SU-DHL-6 (cell line): Measurements from ENCODE around the gene RNF187.

Experiments
- EZH2phosphoT487 ChIP-seq: fragments of 200-600 bp; sonication (generic), shearing (Covaris generic); conservative IDR thresholded peaks from 2 replicates; pipeline ENCODE4 v1.6.1; 2018; ENCODE audit warnings: mild to moderate bottlenecking, antibody characterized with exemption, low read length, moderate library complexity, mixed read lengths
- TF ChIP-seq, protein P1 (sequence below): fragments of 200-600 bp; sonication (generic); IDR thresholded peaks from one replicate; pipeline ENCODE4 v1.5.1; 2017; ENCODE audit warnings: antibody characterized with exemption, mild to moderate bottlenecking, low read length, moderate library complexity; ENCODE audit not compliant: insufficient read depth, poor library complexity, severe bottlenecking

DNA sequence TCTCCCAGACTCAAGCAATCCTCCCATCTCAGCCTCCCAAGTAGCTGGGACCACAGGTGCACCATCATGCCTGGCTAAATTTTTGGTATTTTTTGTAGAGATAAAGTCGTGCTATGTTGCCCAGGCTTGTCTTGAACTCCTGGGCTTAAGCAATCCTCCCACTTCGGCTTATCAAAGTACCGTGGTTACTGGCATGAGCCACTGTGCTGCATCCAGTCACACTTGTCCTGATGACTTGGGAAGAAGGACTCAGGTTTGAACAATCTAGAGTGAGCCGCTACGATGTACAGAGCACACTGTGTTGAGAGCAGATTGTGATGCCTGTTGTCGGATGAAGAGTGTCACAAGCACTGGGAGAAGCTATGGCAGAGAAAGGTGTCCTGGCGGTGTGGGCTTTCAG lies 27.2 kb downstream of the RNF187 start:
- TF ChIP-seq, protein P1, sequence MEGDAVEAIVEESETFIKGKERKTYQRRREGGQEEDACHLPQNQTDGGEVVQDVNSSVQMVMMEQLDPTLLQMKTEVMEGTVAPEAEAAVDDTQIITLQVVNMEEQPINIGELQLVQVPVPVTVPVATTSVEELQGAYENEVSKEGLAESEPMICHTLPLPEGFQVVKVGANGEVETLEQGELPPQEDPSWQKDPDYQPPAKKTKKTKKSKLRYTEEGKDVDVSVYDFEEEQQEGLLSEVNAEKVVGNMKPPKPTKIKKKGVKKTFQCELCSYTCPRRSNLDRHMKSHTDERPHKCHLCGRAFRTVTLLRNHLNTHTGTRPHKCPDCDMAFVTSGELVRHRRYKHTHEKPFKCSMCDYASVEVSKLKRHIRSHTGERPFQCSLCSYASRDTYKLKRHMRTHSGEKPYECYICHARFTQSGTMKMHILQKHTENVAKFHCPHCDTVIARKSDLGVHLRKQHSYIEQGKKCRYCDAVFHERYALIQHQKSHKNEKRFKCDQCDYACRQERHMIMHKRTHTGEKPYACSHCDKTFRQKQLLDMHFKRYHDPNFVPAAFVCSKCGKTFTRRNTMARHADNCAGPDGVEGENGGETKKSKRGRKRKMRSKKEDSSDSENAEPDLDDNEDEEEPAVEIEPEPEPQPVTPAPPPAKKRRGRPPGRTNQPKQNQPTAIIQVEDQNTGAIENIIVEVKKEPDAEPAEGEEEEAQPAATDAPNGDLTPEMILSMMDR, result no peak
- no peak for TF ChIP-seq EZH2phosphoT487
